ENCODE results near the gene TCOF1. TPM values are rescaled to one million over a fixed set of nuclear protein-coding genes. Genes with fewer than 3 reads are reported as not detected.

The TCOF1 gene
- total RNA-seq, 6 donors from 2014 or later = 21.7 to 71.2 (median 30.4) TPM

GRCh38 chr5:150321784-150322183, 35.7 kb upstream of the TCOF1 start:
- Histone ChIP-seq H3K27me3 (no peaks in the 10 kb centered on the region), H3K36me3 (no peaks in the 10 kb centered on the region), H3K9me3 (no peaks in the 10 kb centered on the region), H3K4me3 (no peak overlapping the region), H3K27ac (no peak overlapping the region), H3K4me1 (peaks cover 0 to 7% (median 0%) of the 10 kb centered on the region in 4 donors)
- TF ChIP-seq, protein P1, sequence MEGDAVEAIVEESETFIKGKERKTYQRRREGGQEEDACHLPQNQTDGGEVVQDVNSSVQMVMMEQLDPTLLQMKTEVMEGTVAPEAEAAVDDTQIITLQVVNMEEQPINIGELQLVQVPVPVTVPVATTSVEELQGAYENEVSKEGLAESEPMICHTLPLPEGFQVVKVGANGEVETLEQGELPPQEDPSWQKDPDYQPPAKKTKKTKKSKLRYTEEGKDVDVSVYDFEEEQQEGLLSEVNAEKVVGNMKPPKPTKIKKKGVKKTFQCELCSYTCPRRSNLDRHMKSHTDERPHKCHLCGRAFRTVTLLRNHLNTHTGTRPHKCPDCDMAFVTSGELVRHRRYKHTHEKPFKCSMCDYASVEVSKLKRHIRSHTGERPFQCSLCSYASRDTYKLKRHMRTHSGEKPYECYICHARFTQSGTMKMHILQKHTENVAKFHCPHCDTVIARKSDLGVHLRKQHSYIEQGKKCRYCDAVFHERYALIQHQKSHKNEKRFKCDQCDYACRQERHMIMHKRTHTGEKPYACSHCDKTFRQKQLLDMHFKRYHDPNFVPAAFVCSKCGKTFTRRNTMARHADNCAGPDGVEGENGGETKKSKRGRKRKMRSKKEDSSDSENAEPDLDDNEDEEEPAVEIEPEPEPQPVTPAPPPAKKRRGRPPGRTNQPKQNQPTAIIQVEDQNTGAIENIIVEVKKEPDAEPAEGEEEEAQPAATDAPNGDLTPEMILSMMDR (IDR thresholded peaks at IDR 0.05) = no peak
- TF ChIP-seq POLR2A (IDR thresholded peaks at IDR 0.05) (no peak), EP300 (IDR thresholded peaks at IDR 0.05) (no peak), POLR2AphosphoS5 (IDR thresholded peaks at IDR 0.05) (no peak)
- 83 to 85% methylated on average over 1 of the region's 1 CpG for WGBS, 2 donors
- ATAC-seq (ENCODE audit: low FRiP score in 2 of 2) (no peak), DNase-seq (no peak)

DNA sequence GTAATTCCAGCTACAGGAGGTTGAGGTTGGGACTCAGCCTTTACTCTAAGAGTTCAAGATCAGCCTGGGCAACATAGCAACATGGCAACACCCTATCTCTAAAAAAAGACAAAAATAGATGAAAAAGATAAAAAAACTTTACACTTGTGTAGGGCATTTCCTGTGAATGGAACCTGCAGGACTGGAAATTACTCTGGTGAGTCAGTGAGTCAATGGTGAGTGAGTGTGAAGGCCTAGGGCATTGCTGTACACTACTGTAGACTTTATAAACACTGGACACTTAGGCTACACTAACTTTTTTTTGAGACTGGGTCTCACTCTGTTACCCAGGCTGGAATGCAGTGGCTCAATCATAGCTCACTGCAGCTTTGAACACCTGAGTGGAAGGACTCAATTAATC, 35.3 kb upstream of the TCOF1 start:
- no peaks in the 10 kb centered on the region for H3K27me3 ChIP-seq
- no peak overlapping the region for H3K4me3 ChIP-seq
- TF ChIP-seq, protein P1 (IDR thresholded peaks at IDR 0.05) = no peak
- TF ChIP-seq POLR2AphosphoS5 (IDR thresholded peaks at IDR 0.05) = no peak
- no peak for TF ChIP-seq EP300 (IDR thresholded peaks at IDR 0.05)
- TF ChIP-seq POLR2A (IDR thresholded peaks at IDR 0.05) = no peak

DNA sequence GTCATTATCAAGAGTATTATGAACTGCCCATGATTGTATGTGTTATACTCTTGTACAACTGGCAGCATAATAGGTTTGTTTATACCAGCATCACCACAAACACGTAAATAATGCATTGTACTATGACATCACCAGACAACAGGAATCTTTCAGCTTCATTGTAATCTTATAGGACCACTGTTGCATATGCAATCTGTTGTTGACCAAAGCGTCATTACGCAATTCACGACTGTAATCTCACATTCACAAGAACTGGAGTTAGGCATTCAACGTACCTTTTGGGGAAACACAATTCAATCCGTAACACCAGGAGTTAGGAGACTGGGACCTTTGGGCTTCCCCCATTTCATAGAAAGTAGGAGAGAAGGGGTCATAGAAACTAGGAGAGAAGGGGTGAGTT, 34.4 kb upstream of the TCOF1 start:
- Histone ChIP-seq H3K36me3 (no peaks in the 10 kb centered on the region), H3K4me3 (no peak overlapping the region), H3K9me3 (no peaks in the 10 kb centered on the region), H3K27ac (no peak overlapping the region), H3K4me1 (peaks cover 0 to 7% (median 0%) of the 10 kb centered on the region in 4 donors), H3K27me3 (no peaks in the 10 kb centered on the region)
- TF ChIP-seq POLR2AphosphoS5 (IDR thresholded peaks at IDR 0.05) (no peak), EP300 (IDR thresholded peaks at IDR 0.05) (no peak), POLR2A (IDR thresholded peaks at IDR 0.05) (no peak)
- TF ChIP-seq, protein P1 (IDR thresholded peaks at IDR 0.05) = no peak
- DNase-seq (no peak), ATAC-seq (ENCODE audit: low FRiP score in 2 of 2) (no peak)
- WGBS, 2 donors = 69 to 75% methylated on average over 6 of the region's 6 CpGs

More for the DNA sequence above, 35.3 kb upstream of the TCOF1 start:
- Histone ChIP-seq H3K9me3 (no peaks in the 10 kb centered on the region), H3K4me1 (peaks cover 0 to 7% (median 0%) of the 10 kb centered on the region in 4 donors), H3K36me3 (no peaks in the 10 kb centered on the region), H3K27ac (no peak overlapping the region)
- ATAC-seq (ENCODE audit: low FRiP score in 2 of 2) (no peak), DNase-seq (no peak)

DNA sequence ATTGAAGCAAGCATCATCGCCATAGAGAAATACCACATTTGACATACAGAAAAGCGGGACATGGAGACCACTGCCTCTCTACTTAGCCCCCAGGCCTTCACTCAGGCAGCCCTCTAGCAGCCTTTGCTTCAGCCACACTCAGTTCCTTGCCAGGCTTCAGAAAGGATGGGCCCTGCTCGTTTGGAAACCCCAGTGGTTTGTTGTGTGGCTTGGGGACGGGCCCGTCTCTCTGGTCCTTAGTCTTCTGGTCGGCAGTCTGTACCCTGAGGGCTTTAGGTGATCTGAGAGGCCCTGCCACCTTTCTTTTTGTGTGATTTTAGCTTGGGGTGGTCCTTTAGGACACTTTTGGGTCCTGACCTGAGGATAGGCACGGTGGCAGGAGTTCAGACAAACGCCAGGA, 33.7 kb upstream of the TCOF1 start:
- H3K9me3 ChIP-seq = no peaks in the 10 kb centered on the region
- no peak overlapping the region for H3K4me3 ChIP-seq
- H3K27ac ChIP-seq = no peak overlapping the region
- DNase-seq = no peak
- ATAC-seq (ENCODE audit: low FRiP score in 2 of 2) = no peak
- 70 to 72% methylated on average over 8 of the region's 8 CpGs for WGBS, 2 donors
- H3K36me3 ChIP-seq = no peaks in the 10 kb centered on the region
- no peaks in the 10 kb centered on the region for H3K27me3 ChIP-seq
- H3K4me1 ChIP-seq = peaks cover 0 to 7% (median 0%) of the 10 kb centered on the region in 4 donors
- no peak for TF ChIP-seq EP300 (IDR thresholded peaks at IDR 0.05)
- no peak for TF ChIP-seq POLR2AphosphoS5 (IDR thresholded peaks at IDR 0.05)
- TF ChIP-seq POLR2A (IDR thresholded peaks at IDR 0.05) = no peak
- TF ChIP-seq, protein P1 (IDR thresholded peaks at IDR 0.05) = no peak

DNA sequence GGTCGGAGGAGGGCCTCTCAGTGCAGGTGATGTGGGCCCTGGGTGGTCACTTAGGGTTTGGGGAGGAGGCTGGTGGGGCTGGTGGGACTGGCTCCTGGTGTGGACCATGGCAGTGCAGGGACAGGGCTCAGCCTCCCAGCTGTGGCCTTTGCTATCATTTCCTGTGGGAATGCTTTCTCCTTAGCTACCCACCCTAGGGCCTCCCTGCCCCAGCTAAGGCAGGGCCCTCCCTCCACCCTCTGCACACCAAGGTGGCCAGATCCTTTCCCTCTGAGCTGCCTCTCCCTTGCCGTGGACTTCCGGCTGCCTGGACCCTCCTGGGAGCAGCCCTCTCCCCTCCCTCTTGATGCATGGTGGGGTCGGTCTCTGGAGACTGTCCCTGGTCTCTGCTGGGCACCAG, 32.1 kb upstream of the TCOF1 start:
- ATAC-seq (ENCODE audit: low FRiP score in 2 of 2) = no peak
- Histone ChIP-seq H3K4me3 (no peak overlapping the region), H3K4me1 (no peaks in the 10 kb centered on the region), H3K36me3 (no peaks in the 10 kb centered on the region), H3K27ac (no peak overlapping the region), H3K9me3 (no peaks in the 10 kb centered on the region), H3K27me3 (no peaks in the 10 kb centered on the region)
- WGBS, 2 donors = 84 to 94% methylated on average over 4 of the region's 4 CpGs
- TF ChIP-seq POLR2AphosphoS5 (IDR thresholded peaks at IDR 0.05) (no peak), EP300 (IDR thresholded peaks at IDR 0.05) (no peak), POLR2A (IDR thresholded peaks at IDR 0.05) (no peak)
- TF ChIP-seq, protein P1 (IDR thresholded peaks at IDR 0.05) = no peak
- no peak for DNase-seq
